ENCODE data around the gene MYH6.

Gene MYH6

GRCh38 chr14:23365732-23366425 lies 42.2 kb downstream of the MYH6 start:
- H3K9ac ChIP-seq (ENCODE audit: low read length), result peak overlapping the region; percentile 63
- peaks cover 36% of the 10 kb centered on the region for H3K4me1 ChIP-seq (ENCODE audit: insufficient read depth, low read length)
- peak overlapping the region; percentile 98 for H3K27ac ChIP-seq (ENCODE audit: low read depth, low read length)

GRCh38 chr14:23365036-23365731 lies 42.9 kb downstream of the MYH6 start, which contains the start of gene EFS:
TSS of gene EFS (minus strand) at chr14:23365172. CDS start at chr14:23365025, 147 bp downstream.
- peak within 1 kb of the TSS; percentile 82 for H3K9ac ChIP-seq (ENCODE audit: low read length)
- peaks cover 4% of the 10 kb centered on the region for H3K36me3 ChIP-seq (ENCODE audit: insufficient read depth, low read length)
- H3K4me1 ChIP-seq (ENCODE audit: insufficient read depth, low read length), result peaks cover 41% of the 10 kb centered on the region
- H3K27me3 ChIP-seq (ENCODE audit: control insufficient read depth in 1 of 2, insufficient read depth in 2 of 2, low read length in 2 of 2), result peaks cover 0 to 4% of the 10 kb centered on the region in 2 donors
- H3K9me3 ChIP-seq (ENCODE audit: low read length), result no peaks in the 10 kb centered on the region
- peak within 1 kb of the TSS; percentile 68 to 71 for H3K4me3 ChIP-seq (ENCODE audit: low read depth in 1 of 2, low read length in 2 of 2)
- peak within 1 kb of the TSS; percentile 98 for H3K27ac ChIP-seq (ENCODE audit: low read depth, low read length)

More at GRCh38 chr14:23365732-23366425, 42.2 kb downstream of the MYH6 start:
- peaks cover 0 to 4% of the 10 kb centered on the region in 2 donors for H3K27me3 ChIP-seq (ENCODE audit: control insufficient read depth in 1 of 2, insufficient read depth in 2 of 2, low read length in 2 of 2)
- H3K4me3 ChIP-seq (ENCODE audit: low read depth in 1 of 2, low read length in 2 of 2), result peak overlapping the region; percentile 64 to 71
- no peaks in the 10 kb centered on the region for H3K9me3 ChIP-seq (ENCODE audit: low read length)
- H3K36me3 ChIP-seq (ENCODE audit: insufficient read depth, low read length), result no peaks in the 10 kb centered on the region

- Histone ChIP-seq H3K4me1 (ENCODE audit: insufficient read depth, low read length) (peaks cover 41% of the 10 kb centered on the region), H3K4me3 (ENCODE audit: low read depth in 1 of 2, low read length in 2 of 2) (peak overlapping the region; percentile 68 to 71), H3K36me3 (ENCODE audit: insufficient read depth, low read length) (peaks cover 11% of the 10 kb centered on the region), H3K9me3 (ENCODE audit: low read length) (no peaks in the 10 kb centered on the region), H3K27ac (ENCODE audit: low read depth, low read length) (peak overlapping the region; percentile 98), H3K9ac (ENCODE audit: low read length) (peak overlapping the region; percentile 82), H3K27me3 (ENCODE audit: control insufficient read depth in 1 of 2, insufficient read depth in 2 of 2, low read length in 2 of 2) (peaks cover 0 to 4% of the 10 kb centered on the region in 2 donors)
Observed at GRCh38 chr14:23364164-23365035, 43.7 kb downstream of the MYH6 start.

DNA sequence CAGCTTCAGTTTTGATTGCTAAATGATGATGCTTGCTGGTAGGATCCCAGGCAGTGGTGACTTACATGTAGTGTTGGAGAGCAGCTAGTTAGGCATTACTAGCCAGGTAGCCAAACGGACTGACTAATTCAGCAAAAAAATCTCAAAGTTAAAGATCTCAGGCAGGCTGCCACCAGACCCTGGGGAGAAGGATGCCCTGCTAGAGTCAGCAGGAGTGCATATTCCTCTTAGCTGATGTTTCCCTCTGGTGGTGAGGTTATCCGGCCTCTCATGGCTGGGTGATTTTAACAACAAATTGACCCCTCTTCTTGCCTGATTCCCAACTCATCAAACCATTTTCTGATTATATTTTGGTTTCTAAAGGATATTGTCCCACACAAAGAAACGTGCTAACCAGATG lies 45.9 kb downstream of the MYH6 start:
- Histone ChIP-seq H3K4me3 (ENCODE audit: low read depth in 1 of 2, low read length in 2 of 2) (no peak overlapping the region), H3K4me1 (ENCODE audit: insufficient read depth, low read length) (peaks cover 41% of the 10 kb centered on the region), H3K9me3 (ENCODE audit: low read length) (no peaks in the 10 kb centered on the region), H3K9ac (ENCODE audit: low read length) (no peak overlapping the region), H3K36me3 (ENCODE audit: insufficient read depth, low read length) (peaks cover 11% of the 10 kb centered on the region), H3K27ac (ENCODE audit: low read depth, low read length) (no peak overlapping the region), H3K27me3 (ENCODE audit: control insufficient read depth in 1 of 2, insufficient read depth in 2 of 2, low read length in 2 of 2) (peaks cover 0 to 4% of the 10 kb centered on the region in 2 donors)

GRCh38 chr14:23361763-23362162 lies 46.3 kb downstream of the MYH6 start:
- H3K4me1 ChIP-seq (ENCODE audit: insufficient read depth, low read length), result peaks cover 37% of the 10 kb centered on the region
- H3K27me3 ChIP-seq (ENCODE audit: control insufficient read depth in 1 of 2, insufficient read depth in 2 of 2, low read length in 2 of 2), result peaks cover 0 to 4% of the 10 kb centered on the region in 2 donors
- peaks cover 11% of the 10 kb centered on the region for H3K36me3 ChIP-seq (ENCODE audit: insufficient read depth, low read length)
- H3K9me3 ChIP-seq (ENCODE audit: low read length), result no peaks in the 10 kb centered on the region
- no peak overlapping the region for H3K4me3 ChIP-seq (ENCODE audit: low read depth in 1 of 2, low read length in 2 of 2)
- H3K9ac ChIP-seq (ENCODE audit: low read length), result no peak overlapping the region
- no peak overlapping the region for H3K27ac ChIP-seq (ENCODE audit: low read depth, low read length)

- H3K27me3 ChIP-seq (ENCODE audit: control insufficient read depth in 1 of 2, insufficient read depth in 2 of 2, low read length in 2 of 2), result peaks cover 0 to 4% of the 10 kb centered on the region in 2 donors
- H3K4me3 ChIP-seq (ENCODE audit: low read depth in 1 of 2, low read length in 2 of 2), result no peak overlapping the region
- H3K27ac ChIP-seq (ENCODE audit: low read depth, low read length), result no peak overlapping the region
- H3K4me1 ChIP-seq (ENCODE audit: insufficient read depth, low read length), result peaks cover 35% of the 10 kb centered on the region
- H3K9ac ChIP-seq (ENCODE audit: low read length), result no peak overlapping the region
- peaks cover 13% of the 10 kb centered on the region for H3K36me3 ChIP-seq (ENCODE audit: insufficient read depth, low read length)
- no peaks in the 10 kb centered on the region for H3K9me3 ChIP-seq (ENCODE audit: low read length)
Observed at GRCh38 chr14:23361320-23361719, 46.8 kb downstream of the MYH6 start.

- no peaks in the 10 kb centered on the region for H3K9me3 ChIP-seq (ENCODE audit: low read length)
- no peaks in the 10 kb centered on the region for H3K27me3 ChIP-seq (ENCODE audit: control insufficient read depth in 1 of 2, insufficient read depth in 2 of 2, low read length in 2 of 2)
- no peak overlapping the region for H3K4me3 ChIP-seq (ENCODE audit: low read depth in 1 of 2, low read length in 2 of 2)
- H3K36me3 ChIP-seq (ENCODE audit: insufficient read depth, low read length), result peaks cover 17% of the 10 kb centered on the region
- no peak overlapping the region for H3K9ac ChIP-seq (ENCODE audit: low read length)
- peak overlapping the region; percentile 23 for H3K27ac ChIP-seq (ENCODE audit: low read depth, low read length)
- peaks cover 35% of the 10 kb centered on the region for H3K4me1 ChIP-seq (ENCODE audit: insufficient read depth, low read length)
Observed at GRCh38 chr14:23360496-23360895, 47.6 kb downstream of the MYH6 start.

DNA sequence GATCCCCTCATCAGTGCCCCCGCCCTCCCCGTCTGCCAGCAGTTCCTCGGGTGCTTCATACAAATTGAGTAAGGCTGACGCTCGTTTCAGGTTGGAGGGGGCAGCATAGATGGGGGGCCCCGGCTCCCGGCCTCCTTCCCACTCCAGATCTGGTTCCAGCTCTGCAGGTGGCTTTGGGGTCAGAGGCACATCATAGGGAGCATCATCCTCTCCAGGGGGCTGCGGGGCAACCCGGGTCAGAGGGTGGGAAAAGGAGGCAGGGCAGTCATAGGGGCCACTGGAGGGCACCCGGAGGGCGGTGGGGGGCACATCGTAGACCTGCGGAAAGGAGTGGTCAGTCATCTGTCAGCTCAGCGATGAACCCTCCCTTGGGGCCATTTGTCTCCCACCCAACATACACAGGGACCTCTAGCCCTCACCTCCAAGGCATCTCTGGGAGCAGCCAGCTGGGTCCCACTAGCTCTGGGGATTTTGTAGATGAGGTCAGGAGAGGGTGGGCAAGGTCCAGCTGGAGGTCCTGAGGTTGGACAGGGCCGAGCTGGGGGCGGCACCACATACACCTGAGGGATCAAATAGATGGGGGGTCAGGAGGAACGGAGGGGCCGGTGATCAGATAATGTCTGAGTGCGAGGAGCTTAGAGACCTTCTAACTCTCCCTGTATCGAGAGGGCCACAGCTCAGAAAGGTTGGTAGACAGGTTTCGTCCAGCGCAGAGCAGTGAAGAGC lies 48.2 kb downstream of the MYH6 start:
- no peak overlapping the region for H3K9ac ChIP-seq (ENCODE audit: low read length)
- peaks cover 17% of the 10 kb centered on the region for H3K36me3 ChIP-seq (ENCODE audit: insufficient read depth, low read length)
- H3K27me3 ChIP-seq (ENCODE audit: control insufficient read depth in 1 of 2, insufficient read depth in 2 of 2, low read length in 2 of 2), result no peaks in the 10 kb centered on the region
- no peak overlapping the region for H3K27ac ChIP-seq (ENCODE audit: low read depth, low read length)
- peaks cover 35% of the 10 kb centered on the region for H3K4me1 ChIP-seq (ENCODE audit: insufficient read depth, low read length)
- no peaks in the 10 kb centered on the region for H3K9me3 ChIP-seq (ENCODE audit: low read length)
- H3K4me3 ChIP-seq (ENCODE audit: low read depth in 1 of 2, low read length in 2 of 2), result no peak overlapping the region

DNA sequence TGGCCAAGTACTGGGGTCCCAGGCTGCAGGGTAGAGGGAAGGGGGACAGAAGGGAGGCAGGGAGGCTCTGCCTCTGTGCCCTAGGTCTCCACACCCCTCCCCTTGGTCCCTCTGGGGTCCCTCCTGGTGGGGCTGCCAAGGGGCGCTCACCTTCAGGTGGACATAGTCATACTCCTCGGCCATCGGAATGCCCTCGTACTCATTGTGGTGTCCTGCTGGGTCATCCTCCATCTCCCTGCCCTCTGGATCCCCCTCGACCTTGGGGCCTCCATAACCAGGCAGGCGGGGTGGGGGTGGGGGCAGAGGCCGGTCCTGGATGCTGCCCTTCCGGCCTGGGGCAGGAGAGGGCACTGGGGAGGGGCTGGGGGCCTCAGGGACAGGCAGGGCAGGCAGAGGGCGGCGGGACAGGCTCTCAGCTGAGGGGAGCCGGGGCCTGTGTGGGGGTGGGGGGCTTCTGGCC lies 48.9 kb downstream of the MYH6 start:
- Histone ChIP-seq H3K27me3 (ENCODE audit: control insufficient read depth in 1 of 2, insufficient read depth in 2 of 2, low read length in 2 of 2) (no peaks in the 10 kb centered on the region), H3K4me3 (ENCODE audit: low read depth in 1 of 2, low read length in 2 of 2) (no peak overlapping the region), H3K4me1 (ENCODE audit: insufficient read depth, low read length) (peaks cover 30% of the 10 kb centered on the region), H3K9ac (ENCODE audit: low read length) (no peak overlapping the region), H3K27ac (ENCODE audit: low read depth, low read length) (no peak overlapping the region), H3K9me3 (ENCODE audit: low read length) (no peaks in the 10 kb centered on the region), H3K36me3 (ENCODE audit: insufficient read depth, low read length) (peaks cover 17% of the 10 kb centered on the region)

DNA sequence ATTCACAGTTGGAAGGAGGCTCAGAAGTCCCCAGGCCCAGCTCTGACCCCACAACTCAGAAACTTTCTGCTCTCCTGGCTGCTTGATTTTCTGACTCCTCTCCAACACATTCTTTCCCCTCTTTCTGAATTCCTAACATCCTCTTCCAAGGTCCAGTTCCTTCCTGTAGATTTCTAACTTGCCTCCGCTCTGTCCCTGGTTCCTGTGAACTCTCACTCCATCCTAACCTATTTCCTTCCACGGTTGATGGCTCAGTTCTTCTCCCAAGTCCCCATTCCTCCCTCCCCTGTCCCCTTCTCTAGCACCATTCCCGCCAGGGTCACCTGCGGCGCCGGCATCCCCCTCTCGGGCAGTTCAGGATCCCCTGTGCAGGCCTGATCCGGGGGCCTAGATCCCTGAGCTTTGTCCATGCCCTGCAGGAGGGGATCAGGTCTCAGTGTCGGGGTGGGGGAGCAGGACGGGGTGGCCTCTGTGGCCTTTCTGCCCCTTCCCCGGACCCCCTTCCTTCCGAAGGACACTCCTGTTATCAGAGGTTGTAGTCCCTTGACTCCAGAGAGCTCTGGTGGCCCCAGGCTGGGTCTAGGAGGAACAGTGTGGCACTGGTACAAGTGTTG lies 49.4 kb downstream of the MYH6 start:
- H3K4me3 ChIP-seq (ENCODE audit: low read depth in 1 of 2, low read length in 2 of 2), result no peak overlapping the region
- H3K9ac ChIP-seq (ENCODE audit: low read length), result no peak overlapping the region
- H3K4me1 ChIP-seq (ENCODE audit: insufficient read depth, low read length), result peaks cover 25% of the 10 kb centered on the region
- peaks cover 17% of the 10 kb centered on the region for H3K36me3 ChIP-seq (ENCODE audit: insufficient read depth, low read length)
- H3K27me3 ChIP-seq (ENCODE audit: control insufficient read depth in 1 of 2, insufficient read depth in 2 of 2, low read length in 2 of 2), result no peaks in the 10 kb centered on the region
- no peak overlapping the region for H3K27ac ChIP-seq (ENCODE audit: low read depth, low read length)
- no peaks in the 10 kb centered on the region for H3K9me3 ChIP-seq (ENCODE audit: low read length)
